Skeletal muscle cell (primary cell): ENCODE data around the gene MCL1.
"Not testable (repeated sequence)": the region's sequence is repeated elsewhere in the genome, so short reads cannot be mapped to it uniquely, and the experiment has no call there.

ENCODE experiments used
- DNase-seq: peaks from one replicate; pipeline ENCODE4 v3.0.0-alpha.2; 2010; ENCODE audit warnings: low read depth
- H3K4me3 ChIP-seq: 2 replicates; pipeline ENCODE4 v1.5.1; 2011; ENCODE audit warnings: low read depth, mild to moderate bottlenecking, control low read depth, low read length, moderate library complexity

Gene MCL1

GRCh38 chr1:150574260-150575071, 4.9 kb downstream of the MCL1 start:
- peak overlapping the region; percentile 66 for H3K4me3 ChIP-seq
- no peak for DNase-seq

- DNase-seq, H3K4me3 ChIP-seq: not testable (repeated sequence)
These were observed 5.8 kb downstream of the MCL1 start for GRCh38 chr1:150573648-150574071.

GRCh38 chr1:150572918-150573647, 6.3 kb downstream of the MCL1 start:
- no peak for DNase-seq
- H3K4me3 ChIP-seq, result no peak overlapping the region

- no peak for DNase-seq
These were observed 10.8 kb downstream of the MCL1 start for GRCh38 chr1:150568594-150568966.

GRCh38 chr1:150567717-150568593, 11.5 kb downstream of the MCL1 start:
- H3K4me3 ChIP-seq, result peak overlapping the region; percentile 36

More at GRCh38 chr1:150568594-150568966, 10.8 kb downstream of the MCL1 start:
- no peak overlapping the region for H3K4me3 ChIP-seq

GRCh38 chr1:150567341-150567716, 12.1 kb downstream of the MCL1 start:
- H3K4me3 ChIP-seq, result peak overlapping the region; percentile 36
- no peak for DNase-seq

More at GRCh38 chr1:150567717-150568593, 11.5 kb downstream of the MCL1 start:
- peak; percentile 97 for DNase-seq

GRCh38 chr1:150566589-150567340, 12.6 kb downstream of the MCL1 start:
- no peak for DNase-seq
- peak overlapping the region; percentile 36 for H3K4me3 ChIP-seq

GRCh38 chr1:150565240-150565991, 14.0 kb downstream of the MCL1 start:
- DNase-seq, H3K4me3 ChIP-seq: not testable (repeated sequence)

- H3K4me3 ChIP-seq, result no peak overlapping the region
- no peak for DNase-seq
These were observed 15.1 kb downstream of the MCL1 start for GRCh38 chr1:150564051-150564991.

GRCh38 chr1:150563340-150564038, 15.9 kb downstream of the MCL1 start:
- DNase-seq, result no peak
- no peak overlapping the region for H3K4me3 ChIP-seq

GRCh38 chr1:150562446-150563339, 16.7 kb downstream of the MCL1 start:
- no peak for DNase-seq
- H3K4me3 ChIP-seq, result peak overlapping the region; percentile 48

GRCh38 chr1:150561974-150562445, 17.4 kb downstream of the MCL1 start:
- peak; percentile 88 for DNase-seq

GRCh38 chr1:150561254-150561973, 18.0 kb downstream of the MCL1 start:
- DNase-seq, result peak; percentile 98
- H3K4me3 ChIP-seq, result peak overlapping the region; percentile 48

More at GRCh38 chr1:150561974-150562445, 17.4 kb downstream of the MCL1 start:
- H3K4me3 ChIP-seq, result peak overlapping the region; percentile 48

- no peak for DNase-seq
These were observed 18.7 kb downstream of the MCL1 start for GRCh38 chr1:150560576-150561253.

More at GRCh38 chr1:150560576-150561253, 18.7 kb downstream of the MCL1 start:
- H3K4me3 ChIP-seq, result peak overlapping the region; percentile 48
